GM21737 (cell line): ENCODE results near the gene KIF19.
"Not testable (repeated sequence)": the region's sequence is repeated elsewhere in the genome, so short reads cannot be mapped to it uniquely, and the experiment has no call there.

Experiments used
- ATAC-seq: cut with Tn5 transposase; IDR thresholded peaks from one replicate; pipeline ENCODE4 v1.9.1; 2021; ENCODE audit warnings: mild to moderate bottlenecking, moderate library complexity; ENCODE audit not compliant: unreplicated experiment

Gene KIF19

DNA sequence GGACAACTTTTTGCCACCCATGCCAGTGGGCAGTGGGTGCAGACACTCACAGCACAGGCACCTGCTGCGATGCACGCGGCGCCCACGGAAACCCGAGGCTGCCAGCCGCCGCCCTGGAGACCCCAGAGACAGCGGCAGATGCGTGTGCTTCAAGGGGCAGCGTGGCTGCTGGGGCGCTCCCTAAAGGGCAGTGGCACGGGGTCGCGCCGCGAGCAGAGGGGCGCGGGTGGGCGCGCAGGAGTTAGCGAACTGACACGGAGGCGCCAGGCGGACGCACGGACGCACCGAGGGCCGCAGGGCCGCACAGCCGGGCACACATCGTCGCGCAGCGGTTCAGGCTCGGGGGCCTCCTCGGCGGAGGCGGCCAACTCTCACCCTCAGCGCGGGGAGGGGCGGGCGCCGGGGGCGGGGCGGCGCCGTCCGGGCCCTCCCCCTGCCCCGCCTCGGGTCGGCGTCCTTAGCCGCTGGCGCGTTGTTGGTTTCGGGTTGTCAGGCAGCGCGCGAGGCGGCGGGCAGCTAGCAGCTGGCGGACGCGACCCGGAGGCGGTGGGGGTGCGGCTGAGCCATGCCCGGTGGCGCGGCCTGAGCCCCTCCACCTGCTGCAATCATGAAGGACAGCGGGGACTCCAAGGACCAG lies at the start of gene KIF19:
KIF19 (plus strand) TSS at position 484 of the 637 bp plus-strand sequence; CDS start at position 608, 124 bp downstream.
- ATAC-seq: peak; percentile 53

GRCh38 chr17:74276541-74277009 lies 49.5 kb upstream of the KIF19 start:
- no peak for ATAC-seq

- ATAC-seq: no peak
Measured at GRCh38 chr17:74277935-74278334, 48.1 kb upstream of the KIF19 start.

GRCh38 chr17:74279617-74280016 lies 46.4 kb upstream of the KIF19 start:
- not testable (repeated sequence) for ATAC-seq

DNA sequence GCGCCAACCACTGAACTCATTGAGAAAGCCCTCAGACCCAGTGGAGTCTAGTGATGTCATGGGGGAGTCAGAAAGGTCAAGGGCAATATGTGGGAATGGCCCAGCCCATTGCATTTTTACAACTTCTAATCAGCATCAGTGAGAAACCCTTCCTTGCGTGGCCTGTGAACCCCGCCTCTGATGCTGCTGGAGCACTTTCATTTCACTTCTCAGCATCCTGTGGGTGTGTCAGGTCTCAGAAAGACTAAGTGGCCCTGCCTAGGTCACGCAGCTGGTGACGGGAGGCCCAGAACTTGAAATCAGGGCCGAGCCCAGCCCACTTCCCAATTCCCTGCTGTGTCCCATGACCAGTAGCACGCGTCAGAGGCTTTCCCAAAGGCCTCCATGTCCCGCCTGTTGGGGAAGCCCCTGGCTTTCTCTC lies 45.9 kb upstream of the KIF19 start:
- ATAC-seq: no peak

GRCh38 chr17:74281799-74282198 lies 44.2 kb upstream of the KIF19 start:
- no peak for ATAC-seq

DNA sequence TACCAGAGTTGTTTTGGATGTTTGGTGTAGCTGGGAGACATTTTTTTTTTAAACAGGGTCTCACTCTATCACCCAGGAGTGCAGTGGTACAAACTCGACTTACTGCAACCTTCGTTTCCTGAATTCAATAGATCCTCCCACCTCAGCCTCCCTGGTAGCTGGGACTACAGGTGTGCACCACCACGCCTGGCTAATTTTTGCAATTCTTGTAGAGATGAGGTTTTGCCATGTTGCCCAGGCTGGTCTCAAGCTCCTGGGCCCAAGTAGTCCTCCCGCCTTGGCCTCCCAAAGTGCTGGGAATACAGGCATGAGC lies 43.8 kb upstream of the KIF19 start:
- not testable (repeated sequence) for ATAC-seq

GRCh38 chr17:74282587-74283370 lies 43.2 kb upstream of the KIF19 start:
- ATAC-seq: no peak

DNA sequence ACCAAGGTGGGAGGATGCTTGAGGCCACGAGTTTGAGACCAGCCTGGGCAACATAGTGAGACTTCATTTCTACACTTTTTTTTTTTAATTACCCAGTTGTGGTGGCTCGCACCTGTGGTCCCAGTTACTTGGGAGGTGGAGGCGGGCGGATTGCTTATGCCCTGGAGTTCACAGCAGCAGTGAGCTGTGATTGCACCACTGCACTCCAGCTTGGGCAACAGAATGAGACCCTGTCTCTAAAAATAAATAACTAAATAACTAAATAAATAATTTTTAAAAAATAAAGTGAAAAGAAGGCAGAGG lies 42.7 kb upstream of the KIF19 start:
- ATAC-seq: no peak

DNA sequence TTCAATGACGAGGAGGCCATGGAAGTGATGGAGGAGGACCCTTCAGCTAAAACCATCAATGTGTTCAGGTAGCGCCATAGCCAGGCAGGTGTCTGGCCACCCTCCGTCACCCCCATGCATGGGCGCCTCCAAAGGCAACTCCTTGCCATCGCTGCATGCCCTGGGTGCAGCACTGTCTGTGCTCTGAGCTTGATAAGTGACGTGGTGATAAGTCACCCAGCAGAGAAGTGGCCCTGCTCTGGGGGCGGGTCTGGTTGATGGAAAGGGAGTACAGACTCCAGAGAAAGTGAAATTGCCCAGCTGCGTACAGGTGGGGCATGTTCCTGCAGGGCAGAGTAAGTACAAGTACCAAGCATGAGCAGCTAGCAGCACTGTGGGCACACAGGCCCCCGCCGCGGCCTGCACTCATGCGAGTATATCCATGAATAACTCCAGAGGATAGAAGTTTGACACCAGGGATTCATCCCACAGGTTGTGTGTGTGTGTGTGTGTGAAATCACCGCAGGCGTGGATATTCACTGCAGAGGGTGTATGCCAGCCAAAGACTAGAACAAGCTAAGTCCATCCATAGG lies 38.9 kb upstream of the KIF19 start:
- no peak for ATAC-seq

GRCh38 chr17:74288785-74289184 lies 37.2 kb upstream of the KIF19 start:
- ATAC-seq: no peak

- ATAC-seq: no peak
Measured at GRCh38 chr17:74289688-74290087, 36.3 kb upstream of the KIF19 start.

DNA sequence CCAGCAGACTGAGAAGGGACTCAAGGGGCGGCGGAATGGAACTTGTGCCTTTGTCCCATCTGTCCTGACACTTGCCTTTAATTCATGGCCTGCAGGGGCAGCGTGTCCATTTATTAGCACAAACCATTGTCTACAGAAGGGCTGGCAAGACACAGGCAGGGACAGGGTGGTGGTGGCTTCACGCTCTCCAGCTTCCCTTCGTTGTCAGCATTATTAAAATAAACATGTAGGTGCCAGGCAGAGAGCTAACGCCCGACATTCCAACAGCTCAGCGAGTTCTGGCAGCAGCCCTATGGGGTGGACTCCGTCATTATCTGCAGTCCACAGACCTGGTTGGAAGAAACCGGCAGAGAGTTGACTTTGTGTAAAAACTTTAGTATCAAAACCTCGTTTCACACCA lies 35.7 kb upstream of the KIF19 start:
- ATAC-seq: no peak

DNA sequence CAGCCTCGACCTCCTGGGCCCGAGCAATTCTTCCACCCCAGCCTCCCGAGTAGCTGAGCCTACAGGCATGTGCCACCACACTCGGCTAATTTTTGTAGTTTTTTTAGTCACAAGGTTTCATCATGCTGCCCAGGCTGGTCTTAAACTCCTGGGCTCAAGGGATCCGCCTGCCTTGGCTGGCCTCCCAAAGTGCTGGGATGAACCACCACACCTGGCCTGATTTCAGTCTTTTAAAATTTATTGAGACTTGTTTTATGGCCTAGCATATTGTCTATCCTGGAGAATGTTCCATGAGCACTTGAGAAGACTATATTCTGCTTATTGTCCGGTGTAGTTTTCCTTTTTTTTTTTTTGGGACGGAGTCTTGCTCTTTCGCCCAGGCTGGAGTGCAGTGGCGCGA lies 33.5 kb upstream of the KIF19 start:
- ATAC-seq: no peak

GRCh38 chr17:74295625-74296547 lies 30.1 kb upstream of the KIF19 start:
- ATAC-seq: no peak

DNA sequence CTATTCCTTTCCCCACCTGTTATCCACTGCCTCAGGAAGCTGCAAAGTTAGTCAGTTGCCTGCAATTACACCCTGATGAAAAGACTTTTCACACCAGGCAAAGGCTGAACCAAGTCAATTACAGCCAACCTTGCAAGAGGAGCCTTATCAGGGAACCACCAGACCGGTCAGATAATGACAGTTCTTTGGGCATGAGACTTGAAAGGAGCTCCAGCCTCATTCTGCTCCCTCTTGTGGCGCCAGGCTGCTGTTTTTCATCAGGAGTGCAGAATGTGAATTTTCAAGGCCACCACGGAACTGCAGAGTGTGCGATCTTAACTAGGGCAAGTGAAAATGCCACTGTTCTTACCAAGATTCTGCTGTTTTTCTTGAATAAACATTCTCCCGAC lies 29.5 kb upstream of the KIF19 start:
- ATAC-seq: no peak

DNA sequence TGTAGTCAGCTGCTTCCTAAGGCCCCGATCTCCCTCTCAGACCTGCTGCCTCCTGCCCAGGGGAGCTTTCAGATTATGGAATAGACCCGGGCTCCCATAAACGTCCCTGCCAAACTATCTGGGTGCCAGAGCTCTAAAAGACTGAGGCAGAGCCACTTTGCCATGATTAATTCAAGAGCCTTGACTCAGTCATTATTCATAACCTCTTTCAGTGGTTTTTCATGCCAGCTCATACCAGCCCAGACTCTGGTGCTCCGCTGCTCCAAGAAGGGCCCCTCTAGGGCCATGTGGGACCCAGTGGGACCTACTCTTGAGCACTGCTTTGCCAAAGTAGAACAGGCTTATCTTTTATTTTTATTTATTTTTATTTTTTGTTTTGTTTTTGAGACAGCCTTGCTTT lies 28.1 kb upstream of the KIF19 start:
- no peak for ATAC-seq

- ATAC-seq: no peak
Measured at GRCh38 chr17:74298778-74299177, 27.2 kb upstream of the KIF19 start.

DNA sequence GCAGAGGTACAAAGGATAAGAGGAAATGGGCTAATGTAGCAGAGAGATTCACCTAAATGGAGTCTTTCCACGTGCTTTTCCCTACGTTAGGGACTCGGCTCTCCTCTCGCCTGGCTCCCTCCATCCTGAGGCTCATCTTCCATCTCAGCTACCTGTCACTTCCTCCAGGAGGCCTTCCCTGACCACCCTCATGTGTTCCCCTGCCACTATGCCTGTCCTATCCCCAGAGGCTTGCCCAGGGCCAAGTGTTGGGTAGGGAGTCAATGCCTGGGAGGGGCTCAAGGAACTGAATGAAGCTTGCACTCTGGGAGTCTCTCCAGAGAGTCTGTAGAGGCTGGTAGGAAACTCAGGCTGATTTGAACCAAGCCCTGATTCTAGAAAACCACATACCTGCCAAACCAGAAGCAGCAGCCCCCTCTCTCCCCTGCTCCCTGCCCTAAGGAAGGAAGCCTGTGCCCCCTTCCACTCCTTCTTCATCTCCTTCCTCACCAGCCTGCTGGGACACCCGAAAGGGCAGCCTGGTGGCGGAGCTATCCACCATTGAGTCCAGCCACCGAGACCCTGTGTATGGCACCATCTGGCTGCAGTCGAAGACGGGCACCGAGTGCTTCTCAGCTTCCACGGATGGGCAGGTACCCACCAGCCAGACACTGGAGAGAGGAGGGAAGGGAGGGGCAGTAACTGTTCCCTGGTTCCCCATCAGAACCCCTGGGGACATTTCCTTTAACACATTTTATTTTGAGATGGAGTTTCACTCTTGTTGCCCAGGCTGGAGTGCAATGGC lies 26.6 kb upstream of the KIF19 start:
- ATAC-seq: no peak

DNA sequence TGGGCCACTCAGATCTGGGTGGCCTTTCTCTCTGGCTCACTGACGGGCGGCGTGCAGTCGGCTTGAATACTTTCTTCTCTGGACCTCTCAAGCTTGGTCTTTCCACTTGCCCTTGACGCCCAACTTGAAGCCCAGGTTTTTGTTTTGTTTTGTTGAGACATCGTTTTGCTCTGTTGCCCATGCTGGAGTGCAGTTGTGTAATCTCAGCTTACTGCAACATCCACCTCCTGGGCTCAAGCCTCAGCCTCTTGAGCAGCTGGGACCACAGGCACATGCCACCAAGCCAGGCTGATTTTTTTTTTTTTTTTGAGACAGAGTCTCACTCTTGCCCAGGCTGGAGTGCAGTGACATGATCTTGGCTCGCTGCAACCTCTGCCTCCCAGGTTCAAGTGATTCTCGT lies 22.7 kb upstream of the KIF19 start:
- ATAC-seq: no peak

- ATAC-seq: no peak
Measured at GRCh38 chr17:74304184-74304583, 21.8 kb upstream of the KIF19 start.
